Mucosa of descending colon (tissue), 3 donors: Measurements from ENCODE around the gene DIAPH2. TPM values are rescaled to one million over a fixed set of nuclear protein-coding genes. Genes with fewer than 3 reads are reported as not detected.

Experiments
- ATAC-seq: fragments of 200-7000 bp; cut with Tn5 transposase; one replicate; pipeline ENCODE4 v1.9.1; 2020; ENCODE audit warnings: mild to moderate bottlenecking, moderate library complexity
- DNase-seq, 3 donors: peaks; one replicate each; pipeline ENCODE4 v3.0.0-alpha.2; 2020
- H3K36me3 ChIP-seq: fragments of 200-600 bp; one replicate; pipeline ENCODE4 v1.8.0; 2021; ENCODE audit warnings: low read depth, mild to moderate bottlenecking
- H3K4me1 ChIP-seq: fragments of 200-600 bp; one replicate; pipeline ENCODE4 v1.8.0; 2021; ENCODE audit warnings: low read depth, mild to moderate bottlenecking
- H3K4me3 ChIP-seq: fragments of 200-600 bp; one replicate; pipeline ENCODE4 v1.8.0; 2021; ENCODE audit warnings: mild to moderate bottlenecking
- H3K9me3 ChIP-seq: fragments of 200-600 bp; one replicate; pipeline ENCODE4 v1.8.0; 2021; ENCODE audit warnings: mild to moderate bottlenecking
- intact Hi-C, 2 donors: fragments of 100-400 bp; cut with DNase I in 1 of 2; cut with micrococcal nuclease in 1 of 2; formaldehyde crosslinking; loops; one replicate each; pipeline versions ENCODE4 v1.11.0 to v1.11.1; 2022; cut with DNase I, micrococcal nuclease
- total RNA-seq, 3 donors: library from RNA; stranded (reverse); fragmentation: NEBNext Ultra II Directional in 2 of 3; extraction: Animal tissue kit (Norgen Biotek cat#: 25700) in 2 of 3; gene quantifications; one replicate each; pipeline versions ENCODE4 v1.2.1 to v1.2.4, GENCODE V29; 2021 to 2023
- TF ChIP-seq, protein P1 (sequence below): fragments of 200-600 bp; IDR thresholded peaks from one replicate; pipeline ENCODE4 v1.8.0; 2022; ENCODE audit warnings: antibody characterized with exemption, mild to moderate bottlenecking
- donor health status: DM: no; HTN: no; CAD: no; lungs with moderate emphysema.
- donor health status: DM: no; HTN: no; CAD: no.
- donor health status: DM: no; HTN: yes; CAD: no.

DIAPH2 gene
- total RNA-seq, 3 donors from 2014 or later: 26.7 to 40.2 (median 29.6) TPM

DNA sequence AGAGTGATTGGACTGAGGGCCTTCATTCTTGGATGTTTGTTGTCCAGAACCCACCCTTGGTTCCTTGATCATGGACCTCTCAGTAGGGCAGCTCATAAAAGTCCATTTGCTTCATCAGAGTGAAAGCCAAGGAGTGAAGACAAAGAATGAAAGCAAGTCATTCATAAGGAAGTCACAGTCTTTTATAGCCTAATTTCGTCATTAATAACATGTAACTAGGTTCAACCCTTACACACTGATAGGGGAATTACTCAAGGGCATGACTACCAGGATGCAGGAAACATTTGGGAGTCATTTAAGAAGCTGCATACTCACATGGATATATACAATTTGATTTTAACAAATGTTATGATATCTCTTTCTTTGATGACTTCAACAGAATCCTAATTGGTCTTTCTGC lies 294.3 kb downstream of the DIAPH2 start:
- DNase-seq (no peak), ATAC-seq (no peak)
- intact Hi-C loops: no loop called here
- H3K4me1 ChIP-seq: no peaks in the 10 kb centered on the region
- H3K9me3 ChIP-seq: no peaks in the 10 kb centered on the region
- TF ChIP-seq, protein P1, sequence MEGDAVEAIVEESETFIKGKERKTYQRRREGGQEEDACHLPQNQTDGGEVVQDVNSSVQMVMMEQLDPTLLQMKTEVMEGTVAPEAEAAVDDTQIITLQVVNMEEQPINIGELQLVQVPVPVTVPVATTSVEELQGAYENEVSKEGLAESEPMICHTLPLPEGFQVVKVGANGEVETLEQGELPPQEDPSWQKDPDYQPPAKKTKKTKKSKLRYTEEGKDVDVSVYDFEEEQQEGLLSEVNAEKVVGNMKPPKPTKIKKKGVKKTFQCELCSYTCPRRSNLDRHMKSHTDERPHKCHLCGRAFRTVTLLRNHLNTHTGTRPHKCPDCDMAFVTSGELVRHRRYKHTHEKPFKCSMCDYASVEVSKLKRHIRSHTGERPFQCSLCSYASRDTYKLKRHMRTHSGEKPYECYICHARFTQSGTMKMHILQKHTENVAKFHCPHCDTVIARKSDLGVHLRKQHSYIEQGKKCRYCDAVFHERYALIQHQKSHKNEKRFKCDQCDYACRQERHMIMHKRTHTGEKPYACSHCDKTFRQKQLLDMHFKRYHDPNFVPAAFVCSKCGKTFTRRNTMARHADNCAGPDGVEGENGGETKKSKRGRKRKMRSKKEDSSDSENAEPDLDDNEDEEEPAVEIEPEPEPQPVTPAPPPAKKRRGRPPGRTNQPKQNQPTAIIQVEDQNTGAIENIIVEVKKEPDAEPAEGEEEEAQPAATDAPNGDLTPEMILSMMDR: no peak
- no peaks in the 10 kb centered on the region for H3K36me3 ChIP-seq
- no peak overlapping the region for H3K4me3 ChIP-seq

DNA sequence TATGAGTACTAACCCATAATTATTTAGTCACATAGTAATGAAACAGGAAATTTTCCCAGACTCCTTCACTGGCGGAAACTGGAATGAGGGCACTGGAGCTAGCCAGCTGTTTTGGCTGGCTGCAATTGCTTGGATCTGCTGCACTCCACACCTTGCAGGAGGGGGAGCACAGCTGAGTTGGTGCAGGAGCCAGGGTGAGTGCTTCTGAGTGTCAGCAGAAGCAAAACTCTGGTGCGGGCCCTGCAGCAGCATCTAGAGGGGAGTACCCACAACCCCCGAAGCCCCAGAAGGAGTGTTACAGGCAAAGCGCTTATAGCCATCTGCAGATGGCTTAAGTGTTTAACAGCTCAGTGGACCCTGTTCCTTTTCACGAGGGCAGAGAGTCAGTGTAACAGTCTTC lies 295.1 kb downstream of the DIAPH2 start:
- ATAC-seq (no peak), DNase-seq (no peak)
- Histone ChIP-seq H3K9me3 (no peaks in the 10 kb centered on the region), H3K36me3 (no peaks in the 10 kb centered on the region), H3K4me3 (no peak overlapping the region), H3K4me1 (no peaks in the 10 kb centered on the region)
- intact Hi-C loops: no loop called here
- TF ChIP-seq, protein P1: no peak

DNA sequence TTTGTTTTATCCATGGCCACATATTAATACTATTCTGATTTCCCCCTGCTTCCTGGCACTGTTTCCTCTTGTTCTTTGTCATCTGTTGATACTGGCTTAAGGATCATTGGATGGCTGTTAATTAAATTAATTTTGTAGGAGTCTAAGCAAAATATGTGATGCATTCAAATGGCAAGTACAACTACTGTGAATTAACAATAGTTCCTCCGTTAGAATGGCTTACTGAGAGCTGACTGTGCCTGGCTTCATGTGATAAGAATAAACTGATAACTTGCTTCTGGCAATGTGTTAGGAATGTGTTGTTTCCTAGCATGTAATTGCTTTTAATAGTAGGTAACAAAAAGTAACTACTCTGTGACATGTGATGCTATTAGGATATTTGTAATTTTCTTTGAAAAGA lies 297.5 kb downstream of the DIAPH2 start:
- DNase-seq (no peak), ATAC-seq (no peak)
- Histone ChIP-seq H3K36me3 (no peaks in the 10 kb centered on the region), H3K9me3 (no peaks in the 10 kb centered on the region), H3K4me3 (no peak overlapping the region), H3K4me1 (no peaks in the 10 kb centered on the region)
- intact Hi-C loops: no loop called here
- TF ChIP-seq, protein P1: no peak

DNA sequence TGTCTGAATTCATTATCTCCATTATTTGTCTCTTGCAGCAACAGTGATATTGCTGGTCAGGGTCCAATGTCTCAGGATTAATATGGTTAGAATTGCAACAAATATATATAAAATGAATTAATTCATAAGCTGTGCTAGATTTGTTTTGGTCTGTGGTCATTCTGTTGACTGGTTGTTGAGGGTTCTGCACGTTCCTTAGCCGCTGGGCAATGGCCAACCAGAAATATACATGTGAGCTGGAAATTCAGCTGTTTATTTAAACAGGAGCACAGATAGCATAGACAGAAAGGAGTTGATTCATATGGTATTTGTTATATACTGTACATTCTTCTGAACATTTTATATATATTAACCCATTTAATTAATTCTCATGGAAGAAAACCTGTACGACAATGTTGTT lies 299.9 kb downstream of the DIAPH2 start:
- Histone ChIP-seq H3K36me3 (no peaks in the 10 kb centered on the region), H3K9me3 (no peaks in the 10 kb centered on the region), H3K4me3 (no peak overlapping the region), H3K4me1 (no peaks in the 10 kb centered on the region)
- intact Hi-C loops: no loop called here
- DNase-seq (no peak), ATAC-seq (no peak)
- TF ChIP-seq, protein P1: no peak

DNA sequence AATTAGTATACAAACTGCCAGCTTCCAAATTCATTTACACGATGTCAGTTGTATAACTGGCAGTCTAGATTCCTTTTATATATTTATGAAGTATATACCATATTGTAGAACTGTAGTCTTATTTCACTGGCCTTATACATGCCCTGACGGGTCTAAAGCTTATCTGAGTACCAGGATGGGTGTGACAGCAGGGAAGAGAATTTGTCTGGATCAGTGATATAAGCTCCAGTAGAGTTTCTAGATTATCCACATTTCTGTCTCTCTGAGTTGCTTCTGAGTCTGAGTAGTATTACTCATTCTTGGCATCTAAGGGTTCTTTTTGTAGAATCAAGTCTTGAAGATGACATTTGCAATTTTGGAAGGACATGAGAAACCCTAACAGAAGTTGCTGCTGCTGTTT lies 300.4 kb downstream of the DIAPH2 start:
- H3K36me3 ChIP-seq: no peaks in the 10 kb centered on the region
- no peaks in the 10 kb centered on the region for H3K9me3 ChIP-seq
- no peaks in the 10 kb centered on the region for H3K4me1 ChIP-seq
- intact Hi-C loops: no loop called here
- ATAC-seq (no peak), DNase-seq (no peak)
- TF ChIP-seq, protein P1: no peak
- no peak overlapping the region for H3K4me3 ChIP-seq

DNA sequence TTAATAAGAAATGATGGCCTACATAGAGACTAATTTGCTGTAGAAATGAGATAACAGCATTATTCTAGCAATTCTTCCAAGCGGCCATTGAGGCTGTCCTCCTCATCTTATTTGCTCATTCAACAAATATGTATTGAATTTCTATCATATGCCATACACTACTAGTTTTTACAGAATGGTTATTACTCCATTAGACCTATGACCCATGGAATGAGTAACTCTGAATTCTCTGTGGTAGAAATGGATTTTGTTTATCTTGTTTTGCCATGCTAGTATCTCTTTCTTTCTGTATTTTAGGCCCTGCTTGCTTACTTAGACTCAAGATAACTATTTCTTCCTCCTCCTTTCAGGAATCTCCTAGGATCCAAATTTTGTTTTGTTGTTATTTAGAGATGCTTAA lies 302.6 kb downstream of the DIAPH2 start:
- Histone ChIP-seq H3K9me3 (no peaks in the 10 kb centered on the region), H3K36me3 (no peaks in the 10 kb centered on the region), H3K4me1 (no peaks in the 10 kb centered on the region), H3K4me3 (no peak overlapping the region)
- TF ChIP-seq, protein P1: no peak
- intact Hi-C loops: no loop called here
- no peak for DNase-seq
- ATAC-seq: no peak
